ENCODE results near the gene WFDC1. TPM values are rescaled to one million over a fixed set of nuclear protein-coding genes. Genes with fewer than 3 reads are reported as not detected.
"Not testable (repeated sequence)": the region's sequence is repeated elsewhere in the genome, so short reads cannot be mapped to it uniquely, and the experiment has no call there.

Gene WFDC1
- total RNA-seq, 1 donor from 2014 or later, result not detected

DNA sequence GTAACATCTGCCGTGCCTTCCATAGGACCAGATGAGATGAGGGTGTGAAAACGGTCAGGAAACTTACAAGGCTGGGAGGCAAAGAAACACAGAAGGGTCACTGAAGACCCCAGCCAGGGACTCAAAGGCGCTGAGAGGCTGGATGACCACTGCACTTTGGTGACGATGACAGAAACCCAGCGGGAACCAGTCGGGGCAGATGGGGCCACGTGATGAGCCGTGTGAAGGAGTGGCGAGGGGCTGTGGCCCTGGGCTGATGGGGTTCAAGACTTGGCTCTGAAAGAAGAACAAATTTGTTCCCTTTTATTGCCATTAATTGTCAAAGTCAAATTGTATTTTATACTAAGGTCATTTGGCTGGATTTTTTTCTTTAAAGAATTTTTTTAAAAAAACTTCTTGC lies 45.1 kb downstream of the WFDC1 start:
- TF ChIP-seq, protein P1, sequence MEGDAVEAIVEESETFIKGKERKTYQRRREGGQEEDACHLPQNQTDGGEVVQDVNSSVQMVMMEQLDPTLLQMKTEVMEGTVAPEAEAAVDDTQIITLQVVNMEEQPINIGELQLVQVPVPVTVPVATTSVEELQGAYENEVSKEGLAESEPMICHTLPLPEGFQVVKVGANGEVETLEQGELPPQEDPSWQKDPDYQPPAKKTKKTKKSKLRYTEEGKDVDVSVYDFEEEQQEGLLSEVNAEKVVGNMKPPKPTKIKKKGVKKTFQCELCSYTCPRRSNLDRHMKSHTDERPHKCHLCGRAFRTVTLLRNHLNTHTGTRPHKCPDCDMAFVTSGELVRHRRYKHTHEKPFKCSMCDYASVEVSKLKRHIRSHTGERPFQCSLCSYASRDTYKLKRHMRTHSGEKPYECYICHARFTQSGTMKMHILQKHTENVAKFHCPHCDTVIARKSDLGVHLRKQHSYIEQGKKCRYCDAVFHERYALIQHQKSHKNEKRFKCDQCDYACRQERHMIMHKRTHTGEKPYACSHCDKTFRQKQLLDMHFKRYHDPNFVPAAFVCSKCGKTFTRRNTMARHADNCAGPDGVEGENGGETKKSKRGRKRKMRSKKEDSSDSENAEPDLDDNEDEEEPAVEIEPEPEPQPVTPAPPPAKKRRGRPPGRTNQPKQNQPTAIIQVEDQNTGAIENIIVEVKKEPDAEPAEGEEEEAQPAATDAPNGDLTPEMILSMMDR (conservative IDR thresholded peaks at IDR 0.05; ENCODE audit: low read depth, low read length), result no peak

DNA sequence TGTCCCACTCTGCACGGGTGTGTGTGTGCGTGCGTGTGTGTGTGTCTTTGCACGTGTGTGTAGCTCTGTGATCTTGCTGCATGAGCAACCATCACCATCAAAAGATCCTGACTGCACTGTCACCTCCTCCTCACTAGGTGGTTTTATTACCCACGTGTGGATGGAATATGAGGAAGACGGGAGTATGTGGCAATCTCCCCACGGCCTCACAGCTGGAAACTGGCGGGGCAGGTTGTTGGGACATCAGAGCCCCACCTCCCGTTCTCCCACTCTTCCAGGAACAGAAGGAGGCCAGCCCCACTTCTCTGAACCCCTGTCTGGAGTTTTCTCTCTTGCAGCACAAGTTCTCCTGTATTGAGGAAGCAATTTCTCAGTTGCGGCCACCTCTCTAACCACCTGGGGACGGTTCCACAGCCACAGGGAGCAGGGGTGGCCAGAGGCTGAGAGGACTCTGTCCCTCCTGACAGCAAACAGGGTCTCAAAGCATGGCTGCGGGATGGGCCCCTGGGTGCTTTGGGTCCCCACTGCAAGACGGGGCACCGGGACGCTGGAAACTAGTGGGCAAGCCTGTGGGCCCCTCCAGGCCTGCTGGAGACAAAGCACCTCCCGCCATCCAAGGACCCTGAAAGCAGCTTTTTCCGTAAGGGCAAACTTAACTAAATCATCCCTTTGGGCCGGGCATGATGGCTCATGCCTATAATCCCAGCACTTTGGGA lies 45.8 kb downstream of the WFDC1 start:
- DNase-seq (ENCODE audit: low read depth), result no peak
- TF ChIP-seq, protein P1 (conservative IDR thresholded peaks at IDR 0.05; ENCODE audit: low read depth, low read length), result peak; percentile 6
- H3K4me3 ChIP-seq (ENCODE audit: low read depth, low read length), result no peak overlapping the region

More for the DNA sequence above, 45.1 kb downstream of the WFDC1 start:
- no peak for DNase-seq (ENCODE audit: low read depth)
- H3K4me3 ChIP-seq (ENCODE audit: low read depth, low read length), result no peak overlapping the region

DNA sequence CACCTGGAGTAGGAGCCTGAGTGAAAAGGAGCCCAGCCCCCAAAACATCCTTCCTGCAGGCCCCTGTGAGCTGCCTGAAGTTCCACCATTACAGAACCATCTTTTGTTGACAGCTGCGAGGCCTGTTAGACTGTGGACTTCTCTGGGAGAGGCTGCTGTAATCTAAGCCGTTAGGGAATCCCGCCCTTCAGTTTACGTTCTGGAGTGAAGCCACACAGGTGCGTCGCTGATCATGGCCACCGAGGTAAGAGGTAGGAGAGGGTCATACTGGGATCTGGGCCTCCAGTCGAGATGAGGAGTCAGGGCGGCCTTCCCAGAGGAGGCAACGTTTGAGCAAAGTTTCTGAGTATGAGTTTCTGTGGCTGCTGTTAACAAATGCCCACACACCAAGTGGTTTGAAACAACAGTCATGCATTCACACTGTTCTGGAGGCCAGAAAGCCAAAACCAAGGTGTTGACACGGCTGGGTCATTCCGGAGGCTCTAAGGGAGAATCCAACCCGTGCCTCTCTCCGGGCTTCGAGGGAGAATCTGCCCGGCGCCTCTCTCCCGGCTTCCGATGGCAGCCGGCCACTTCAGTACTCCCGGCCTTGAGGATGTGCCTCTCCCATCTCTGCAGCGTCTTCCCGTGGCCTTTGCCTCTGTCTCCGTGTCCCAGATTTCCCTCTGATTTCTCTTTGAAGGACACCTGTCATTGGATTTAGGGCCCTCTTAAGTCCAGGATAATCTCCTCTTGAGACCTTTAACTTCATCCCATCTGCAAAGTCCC lies 47.0 kb downstream of the WFDC1 start:
- DNase-seq (ENCODE audit: low read depth), result no peak
- TF ChIP-seq, protein P1 (conservative IDR thresholded peaks at IDR 0.05; ENCODE audit: low read depth, low read length), result no peak
- H3K4me3 ChIP-seq (ENCODE audit: low read depth, low read length), result no peak overlapping the region

DNA sequence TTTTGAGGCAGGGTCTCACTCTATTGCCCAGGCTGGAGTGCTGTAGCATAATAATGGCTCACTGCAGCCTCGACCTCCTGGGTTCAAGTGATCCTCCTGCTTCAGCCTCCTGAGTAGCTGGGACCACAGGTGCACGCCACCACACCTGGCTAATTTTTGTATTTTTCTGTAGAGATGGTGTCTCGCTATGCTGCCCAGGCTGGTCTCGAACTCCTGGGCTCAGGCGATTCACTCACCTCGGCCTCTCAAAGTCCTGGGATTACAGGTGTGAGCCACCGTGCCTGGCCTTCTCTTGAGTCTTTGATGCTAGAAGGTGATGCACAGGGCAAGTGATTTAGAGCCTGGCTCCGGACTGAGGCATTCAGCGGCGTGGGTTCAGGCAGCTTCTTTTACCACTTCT lies 49.1 kb downstream of the WFDC1 start:
- not testable (repeated sequence) for H3K4me3 ChIP-seq (ENCODE audit: low read depth, low read length); DNase-seq (ENCODE audit: low read depth)

DNA sequence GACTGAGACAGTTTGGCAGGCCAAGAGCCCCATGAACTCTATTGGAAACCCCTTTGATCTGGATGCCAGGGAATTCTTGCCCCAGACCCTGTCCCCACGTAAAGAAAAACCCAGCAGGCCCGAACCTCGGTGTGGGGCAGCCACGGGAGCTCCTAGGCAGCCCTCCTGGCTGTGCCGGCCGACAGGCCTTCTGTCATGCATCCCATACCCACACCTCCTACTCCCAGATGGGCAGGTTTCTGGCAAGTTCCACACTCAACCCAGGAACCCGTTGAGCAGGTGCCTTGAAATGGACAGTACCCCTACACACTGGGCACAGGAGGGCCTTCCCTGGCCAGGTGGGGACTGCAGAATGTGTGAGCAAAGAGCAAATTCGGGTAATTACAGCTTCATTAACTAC lies 50.1 kb downstream of the WFDC1 start:
- no peak for DNase-seq (ENCODE audit: low read depth)
- H3K4me3 ChIP-seq (ENCODE audit: low read depth, low read length), result no peak overlapping the region
- TF ChIP-seq, protein P1 (conservative IDR thresholded peaks at IDR 0.05; ENCODE audit: low read depth, low read length), result no peak

DNA sequence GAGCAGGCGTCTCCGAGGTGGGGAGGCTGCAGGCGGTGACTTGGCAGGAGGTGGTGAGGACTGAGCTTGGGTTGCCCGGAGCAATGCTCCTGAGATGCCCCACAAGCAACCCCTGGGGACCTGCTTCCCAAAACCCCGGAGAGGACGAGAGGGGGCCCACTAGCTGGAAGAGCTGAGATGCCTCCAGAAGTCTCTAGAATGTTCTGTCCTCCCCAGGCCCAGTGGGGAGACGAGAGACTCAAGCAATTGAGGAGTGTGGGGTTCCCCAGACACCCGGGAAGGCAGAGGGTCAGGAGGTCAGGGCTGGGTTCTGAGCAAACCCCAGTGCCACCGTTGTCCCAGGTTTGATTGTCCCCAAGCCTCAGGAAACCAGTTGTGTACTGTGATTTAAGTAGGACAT lies 52.5 kb downstream of the WFDC1 start:
- no peak for DNase-seq (ENCODE audit: low read depth)
- H3K4me3 ChIP-seq (ENCODE audit: low read depth, low read length), result no peak overlapping the region
- TF ChIP-seq, protein P1 (conservative IDR thresholded peaks at IDR 0.05; ENCODE audit: low read depth, low read length), result no peak

DNA sequence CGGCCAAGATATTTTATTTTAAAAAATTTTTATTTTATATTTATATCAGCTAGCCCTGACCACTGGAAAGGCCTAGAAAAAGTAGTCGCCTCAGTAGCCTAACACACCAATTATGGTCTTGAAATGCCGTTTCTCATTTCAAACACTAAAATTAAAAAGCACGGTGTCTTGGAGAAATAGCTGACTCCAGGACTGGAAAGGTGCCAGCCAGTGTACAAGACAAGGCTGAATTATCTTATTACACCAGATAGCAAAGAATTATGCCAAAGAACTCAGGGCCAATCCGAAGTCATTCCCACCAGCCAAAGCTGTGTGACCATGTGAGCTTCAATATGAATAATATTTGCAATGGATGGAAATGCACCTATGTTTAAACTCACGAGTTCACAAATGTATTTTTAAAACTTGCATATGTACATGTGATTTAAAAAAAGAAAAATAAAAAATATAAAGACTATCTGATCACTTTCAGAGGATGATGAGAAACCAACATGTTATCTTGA lies 53.8 kb downstream of the WFDC1 start:
- no peak for DNase-seq (ENCODE audit: low read depth)
- TF ChIP-seq, protein P1 (conservative IDR thresholded peaks at IDR 0.05; ENCODE audit: low read depth, low read length), result no peak
- H3K4me3 ChIP-seq (ENCODE audit: low read depth, low read length), result no peak overlapping the region
